GM18502 (cell line): ENCODE data around the gene RNF150.

Experiments
- ATAC-seq: cut with Tn5 transposase; IDR thresholded peaks from one replicate; pipeline ENCODE4 v1.9.1; 2021; ENCODE audit warnings: mild to moderate bottlenecking; ENCODE audit not compliant: unreplicated experiment, poor library complexity

The RNF150 gene

DNA sequence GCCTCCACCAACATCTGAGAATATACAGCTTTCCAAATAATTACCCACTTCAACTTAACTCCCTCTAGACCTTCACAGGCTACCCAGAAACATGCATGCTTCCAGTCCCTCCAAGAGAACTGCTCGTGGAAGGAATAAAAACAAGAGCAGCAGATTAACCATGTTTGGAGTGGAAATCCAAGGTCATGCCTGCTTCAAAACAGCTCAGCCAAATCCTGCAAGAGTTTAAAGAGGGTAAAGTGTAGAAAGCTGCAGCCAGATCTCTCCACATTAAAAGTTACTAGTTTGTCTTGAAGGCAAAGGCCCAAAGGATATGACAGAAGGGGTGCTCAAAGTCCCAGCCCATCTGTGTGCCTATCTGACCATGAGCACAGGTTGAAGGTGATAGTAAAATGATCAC lies 139.3 kb downstream of the RNF150 start:
- no peak for ATAC-seq

DNA sequence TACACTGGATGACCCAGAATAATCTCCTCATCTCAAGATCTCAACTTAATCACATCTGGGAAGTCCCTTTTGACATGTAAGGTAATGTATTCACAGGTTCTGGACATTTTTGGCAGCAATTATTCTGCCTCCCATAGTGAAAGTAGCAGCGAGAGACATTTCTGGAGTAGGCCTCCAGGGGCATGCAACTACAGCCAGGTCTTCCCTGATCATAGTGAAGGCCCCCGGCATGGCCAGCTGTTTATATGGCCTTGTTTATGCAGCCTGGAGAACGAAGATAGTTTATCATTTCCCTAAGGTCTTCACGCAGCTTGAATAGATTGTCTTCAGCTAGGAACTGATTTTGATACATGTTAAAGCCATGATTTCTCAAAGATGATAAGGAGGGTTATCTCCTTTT lies 139.9 kb downstream of the RNF150 start:
- no peak for ATAC-seq

DNA sequence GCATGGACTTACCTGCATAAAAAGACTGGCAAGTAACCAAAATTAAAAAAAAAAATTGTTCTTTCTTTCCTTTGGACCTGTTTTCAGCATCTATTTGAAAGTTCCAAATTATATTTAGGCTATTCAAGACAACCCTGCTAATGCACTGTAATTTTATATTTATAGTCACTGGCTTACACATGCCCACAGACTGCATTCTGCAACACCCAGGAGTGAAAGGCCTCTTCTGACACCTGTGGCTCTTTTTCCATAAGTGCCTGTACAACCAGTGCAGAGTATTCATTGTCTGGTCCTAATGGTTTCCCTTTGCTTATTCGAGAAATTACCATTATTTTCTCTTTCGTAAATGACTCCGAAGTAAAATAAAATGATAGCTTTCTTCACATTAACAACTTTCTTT lies 143.3 kb downstream of the RNF150 start:
- no peak for ATAC-seq

DNA sequence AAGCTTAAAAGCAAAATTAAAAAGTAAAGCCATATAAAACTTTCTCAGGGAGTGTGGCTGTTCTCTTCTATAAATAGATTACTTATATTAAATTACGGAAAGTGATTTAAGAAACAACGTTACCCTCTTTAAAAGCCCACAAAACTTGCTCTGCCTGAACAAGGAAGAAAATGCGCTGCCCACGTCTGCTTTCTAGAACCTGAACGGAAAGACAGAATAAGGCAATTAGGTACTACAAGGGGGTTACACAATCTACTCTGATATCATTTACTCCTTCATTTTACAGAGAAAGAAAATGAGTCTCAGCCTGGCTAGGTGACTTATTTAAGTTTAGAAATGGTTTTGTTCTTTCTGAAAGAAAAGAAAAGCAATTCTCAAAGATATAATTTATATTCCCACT lies 147.2 kb downstream of the RNF150 start:
- no peak for ATAC-seq

GRCh38 chr4:140982613-140983340 lies 150.5 kb downstream of the RNF150 start:
- ATAC-seq: no peak

GRCh38 chr4:140980426-140981200 lies 152.7 kb downstream of the RNF150 start:
- no peak for ATAC-seq

DNA sequence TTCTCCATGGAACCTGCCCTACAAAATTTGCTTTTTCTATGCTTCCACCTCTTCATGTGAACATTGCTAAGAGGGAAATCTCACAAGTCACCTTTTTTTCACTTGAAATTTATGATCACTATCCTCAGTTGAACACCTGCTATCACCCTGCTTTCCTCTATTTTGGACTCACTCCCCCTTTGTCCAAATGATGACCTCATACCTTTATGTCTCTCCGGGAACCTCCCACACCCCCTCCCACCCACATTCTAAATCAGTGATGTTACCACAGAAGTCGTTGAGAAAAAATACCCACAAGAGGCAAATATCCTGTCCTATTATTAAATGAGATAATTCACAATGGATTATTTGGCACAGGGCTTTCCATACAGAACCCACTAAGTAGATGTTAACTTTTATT lies 156.5 kb downstream of the RNF150 start:
- ATAC-seq: no peak

DNA sequence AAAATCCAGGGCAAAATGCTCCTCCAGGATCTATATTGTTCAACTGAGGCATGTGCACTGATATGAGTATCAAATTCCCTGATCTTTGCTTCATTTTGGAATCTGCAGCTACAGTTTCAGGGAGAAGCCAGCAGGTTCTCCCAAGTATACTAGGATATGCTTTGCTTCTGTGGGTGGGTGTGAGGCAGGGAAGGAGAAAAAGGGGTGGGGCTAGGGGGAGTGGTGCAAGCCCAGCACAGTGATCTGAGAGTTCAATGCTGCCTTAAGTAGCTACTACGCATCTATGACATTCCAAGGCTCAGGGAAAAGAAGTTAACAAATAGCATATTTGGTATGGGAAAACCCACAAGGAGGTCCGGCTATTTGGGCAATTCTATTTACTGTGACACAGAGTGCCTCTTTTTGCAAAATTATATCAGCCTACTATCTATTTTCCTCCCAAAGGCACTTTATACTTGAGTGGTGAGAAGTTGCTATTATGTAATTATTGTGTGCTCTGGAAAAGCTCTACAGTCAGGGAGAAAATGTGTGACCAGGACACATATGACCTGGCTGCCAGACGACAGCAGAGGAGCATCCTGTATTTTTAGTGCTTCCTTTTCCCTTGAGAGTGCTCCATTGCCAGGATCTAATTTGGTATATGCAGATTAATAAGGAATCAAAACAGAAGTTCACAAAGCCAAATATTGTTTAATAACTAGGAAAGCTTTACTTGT lies 162.0 kb downstream of the RNF150 start:
- no peak for ATAC-seq

DNA sequence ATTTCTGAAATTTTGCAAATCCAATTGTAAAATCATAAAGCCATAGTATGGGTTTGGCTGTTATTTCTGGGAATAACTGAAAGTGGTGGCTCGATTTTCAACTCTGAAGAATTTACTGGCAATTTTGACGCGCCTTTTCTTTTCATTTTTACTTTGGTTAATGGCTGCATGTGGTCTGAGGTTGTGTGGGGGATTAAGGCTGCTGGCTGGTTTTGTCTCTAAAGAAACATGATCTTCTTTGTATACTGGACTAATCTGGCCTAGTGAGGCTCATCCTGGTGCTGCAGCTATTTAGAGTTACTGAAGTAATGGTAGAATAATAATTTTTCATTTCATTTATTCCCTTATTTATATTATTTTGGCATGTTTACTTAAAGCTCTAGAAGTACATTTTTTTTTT lies 164.0 kb downstream of the RNF150 start:
- no peak for ATAC-seq

- ATAC-seq: no peak
Observed at GRCh38 chr4:140968371-140968770, 164.9 kb downstream of the RNF150 start.

DNA sequence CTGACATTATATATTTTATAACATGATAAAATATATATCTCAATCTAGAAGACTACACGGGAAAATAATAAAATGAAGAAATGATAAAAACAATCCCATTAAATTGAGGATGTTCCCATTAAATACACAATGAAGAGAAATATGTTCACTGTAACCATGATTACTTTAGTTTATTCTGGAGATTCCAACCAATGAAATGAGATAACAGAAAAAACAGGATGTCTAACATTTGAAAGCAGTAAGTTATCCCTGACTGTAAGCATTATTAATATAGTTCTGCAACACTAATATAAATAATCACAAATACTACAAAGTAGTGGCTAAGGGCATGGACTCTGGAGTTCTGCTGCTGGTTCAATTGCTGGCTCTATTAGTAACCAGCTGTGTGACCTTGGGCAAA lies 169.4 kb downstream of the RNF150 start:
- ATAC-seq: no peak

GRCh38 chr4:140955641-140956040 lies 177.6 kb downstream of the RNF150 start:
- ATAC-seq: no peak

DNA sequence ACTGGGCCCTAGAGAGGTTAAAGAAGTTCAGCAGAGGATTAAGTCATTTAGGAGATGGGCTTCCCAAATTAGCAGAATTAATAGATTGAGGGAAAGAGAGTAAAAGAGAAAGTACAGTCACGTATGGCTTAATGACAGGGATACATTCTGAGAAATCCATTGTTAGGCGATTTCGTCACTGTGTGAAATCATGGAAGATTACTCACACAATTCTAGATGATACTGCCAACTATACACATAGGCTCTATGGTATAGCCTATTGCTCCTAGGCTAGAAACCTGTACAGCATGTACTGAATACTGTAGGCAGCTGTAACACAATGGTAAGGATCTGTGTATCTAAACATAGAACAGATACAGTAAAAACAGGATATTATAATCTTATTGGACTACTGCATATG lies 180.6 kb downstream of the RNF150 start:
- no peak for ATAC-seq

GRCh38 chr4:140947506-140947905 lies 185.8 kb downstream of the RNF150 start:
- ATAC-seq: no peak

- ATAC-seq: no peak
Observed at GRCh38 chr4:140945106-140945505, 188.2 kb downstream of the RNF150 start.

GRCh38 chr4:140944572-140944971 lies 188.7 kb downstream of the RNF150 start:
- no peak for ATAC-seq

- no peak for ATAC-seq
Observed at GRCh38 chr4:140944199-140944515, 189.1 kb downstream of the RNF150 start.

DNA sequence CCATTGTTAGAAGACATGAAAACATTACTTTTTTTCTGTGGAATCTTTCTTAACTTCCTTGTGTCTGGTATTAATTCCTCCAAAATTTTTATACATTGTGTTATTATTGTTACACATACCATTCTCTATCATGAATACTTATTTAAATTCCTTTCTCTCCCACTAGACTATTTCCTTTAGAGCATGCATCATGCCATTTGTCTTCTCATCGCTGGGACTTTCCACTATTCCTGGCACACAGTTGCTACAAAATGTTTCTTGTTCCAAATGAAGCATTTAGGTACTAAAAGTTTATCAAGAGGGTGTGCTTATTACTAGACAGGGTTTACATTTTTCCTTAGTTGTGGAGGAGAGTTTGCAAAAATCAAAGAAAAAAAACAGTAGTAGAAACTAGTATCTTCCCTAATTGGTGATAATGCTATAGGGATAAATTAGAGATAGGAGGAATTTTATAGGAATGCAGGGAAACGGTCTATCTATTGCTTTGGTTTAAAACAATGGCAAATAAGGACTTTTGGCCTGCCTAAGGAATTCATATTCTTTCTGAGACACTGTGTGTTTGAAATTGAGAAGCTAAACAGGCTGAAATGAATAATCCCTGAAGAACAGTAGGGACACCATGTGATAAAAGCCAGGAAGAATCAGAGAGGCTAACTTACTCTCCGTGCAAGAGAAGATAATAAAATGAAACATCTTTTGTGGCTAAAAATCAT lies 189.6 kb downstream of the RNF150 start:
- ATAC-seq: no peak

GRCh38 chr4:140940589-140940988 lies 192.7 kb downstream of the RNF150 start:
- ATAC-seq: no peak

DNA sequence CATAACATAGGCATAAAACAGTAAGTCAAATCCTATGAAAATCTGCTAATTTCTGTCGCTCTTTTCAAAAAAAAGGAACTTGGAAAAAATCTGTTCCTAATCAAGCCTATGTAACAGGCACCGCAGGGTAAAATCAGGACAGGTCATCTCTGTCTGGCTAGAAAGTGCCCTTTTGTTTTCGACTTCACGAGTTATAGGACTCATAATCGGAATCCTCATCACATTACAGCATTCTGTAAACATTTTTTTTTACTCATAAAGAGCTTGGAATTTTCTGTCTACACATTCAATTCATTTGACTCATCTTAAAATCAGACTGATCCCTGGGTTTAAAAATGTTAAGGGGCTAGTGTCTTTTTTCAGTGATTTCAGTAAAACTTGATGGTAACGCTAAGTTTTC lies 195.4 kb downstream of the RNF150 start:
- ATAC-seq: no peak

DNA sequence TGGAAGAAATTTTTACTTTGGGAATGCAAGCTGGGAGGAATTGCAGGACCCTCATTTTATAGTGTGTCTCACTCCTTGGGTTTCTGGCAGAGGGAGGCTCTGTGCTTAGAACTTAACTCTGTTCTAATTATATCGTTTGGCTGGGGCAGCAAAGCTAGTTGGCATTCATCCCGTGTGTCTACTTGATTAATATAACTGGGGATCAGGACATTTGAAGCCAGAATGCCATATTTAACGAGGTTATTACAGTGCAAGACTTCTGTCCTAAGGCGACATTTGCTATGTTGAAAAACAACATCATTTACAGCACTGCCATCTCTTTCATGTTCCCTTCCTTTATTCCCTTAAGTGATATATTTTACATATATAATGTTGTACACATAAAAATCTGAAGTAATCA lies 198.0 kb downstream of the RNF150 start:
- no peak for ATAC-seq
